ENCODE results near the gene ARFGAP3. TPM values are rescaled to one million over a fixed set of nuclear protein-coding genes. Genes with fewer than 3 reads are reported as not detected.

Gene ARFGAP3
- total RNA-seq, 1 donor from 2014 or later = 26.3 TPM

DNA sequence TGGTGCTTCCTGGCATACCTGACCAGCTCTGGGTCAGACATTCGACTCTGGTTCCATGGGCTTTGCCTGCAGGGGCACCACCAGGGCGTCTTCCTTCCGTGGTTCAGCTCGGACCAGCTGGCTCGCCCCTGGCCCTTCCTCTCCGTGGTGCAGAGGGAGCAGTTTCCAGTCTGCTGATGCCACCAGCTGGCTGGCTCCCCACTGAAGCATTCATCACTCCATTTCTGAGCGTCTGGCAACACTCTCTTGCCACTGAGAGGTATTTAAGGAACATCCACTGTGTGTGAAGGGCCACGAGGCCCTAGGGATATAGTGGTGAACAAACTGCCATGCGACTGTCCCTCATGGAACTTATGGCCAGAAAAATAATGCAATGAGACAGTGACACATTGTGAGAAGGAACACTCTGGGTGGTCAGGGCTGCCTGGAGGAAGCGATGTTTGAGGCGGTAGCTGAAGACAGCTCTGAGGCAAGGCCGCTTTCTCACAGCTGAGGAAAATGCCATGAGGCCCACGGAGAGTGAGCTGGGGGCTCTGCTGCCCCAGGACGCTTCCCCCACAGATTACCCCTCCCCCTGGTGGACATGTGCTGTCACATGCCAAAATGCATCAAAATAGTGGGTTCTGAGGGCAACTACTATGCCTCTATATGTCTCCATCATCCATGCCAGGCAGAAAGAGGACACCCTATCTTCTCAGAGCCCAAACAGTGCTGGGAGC lies 44.9 kb upstream of the ARFGAP3 start:
- Mint-ChIP-seq H3K4me1 (ENCODE audit: low read depth) (no peaks in the 10 kb centered on the region), H3K4me3 (ENCODE audit: low read depth) (no peak overlapping the region), H3K27ac (no peak overlapping the region), H3K27me3 (no peaks in the 10 kb centered on the region), H3K9me3 (ENCODE audit: low read depth) (no peaks in the 10 kb centered on the region), H3K36me3 (ENCODE audit: insufficient read depth) (peaks cover 2% of the 10 kb centered on the region)
- TF ChIP-seq CTCF (IDR thresholded peaks at IDR 0.05; ENCODE audit: unreplicated experiment) = peak; percentile 27
- DNase-seq (ENCODE audit: low spot score, unreplicated experiment) = no peak

- H3K27ac Mint-ChIP-seq = no peak overlapping the region
- no peak for DNase-seq (ENCODE audit: low spot score, unreplicated experiment)
- H3K4me3 Mint-ChIP-seq (ENCODE audit: low read depth) = no peak overlapping the region
- no peak for TF ChIP-seq CTCF (IDR thresholded peaks at IDR 0.05; ENCODE audit: unreplicated experiment)
- H3K36me3 Mint-ChIP-seq (ENCODE audit: insufficient read depth) = no peaks in the 10 kb centered on the region
- no peaks in the 10 kb centered on the region for H3K27me3 Mint-ChIP-seq
- H3K4me1 Mint-ChIP-seq (ENCODE audit: low read depth) = no peaks in the 10 kb centered on the region
- no peaks in the 10 kb centered on the region for H3K9me3 Mint-ChIP-seq (ENCODE audit: low read depth)
Measured at GRCh38 chr22:42897960-42898359, 40.9 kb upstream of the ARFGAP3 start.

- H3K36me3 Mint-ChIP-seq (ENCODE audit: insufficient read depth) = no peaks in the 10 kb centered on the region
- no peak for DNase-seq (ENCODE audit: low spot score, unreplicated experiment)
- H3K4me1 Mint-ChIP-seq (ENCODE audit: low read depth) = no peaks in the 10 kb centered on the region
- H3K4me3 Mint-ChIP-seq (ENCODE audit: low read depth) = no peak overlapping the region
- no peak for TF ChIP-seq CTCF (IDR thresholded peaks at IDR 0.05; ENCODE audit: unreplicated experiment)
- H3K9me3 Mint-ChIP-seq (ENCODE audit: low read depth) = no peaks in the 10 kb centered on the region
- H3K27me3 Mint-ChIP-seq = no peaks in the 10 kb centered on the region
- no peak overlapping the region for H3K27ac Mint-ChIP-seq
Measured at GRCh38 chr22:42895541-42895981, 38.5 kb upstream of the ARFGAP3 start.

DNA sequence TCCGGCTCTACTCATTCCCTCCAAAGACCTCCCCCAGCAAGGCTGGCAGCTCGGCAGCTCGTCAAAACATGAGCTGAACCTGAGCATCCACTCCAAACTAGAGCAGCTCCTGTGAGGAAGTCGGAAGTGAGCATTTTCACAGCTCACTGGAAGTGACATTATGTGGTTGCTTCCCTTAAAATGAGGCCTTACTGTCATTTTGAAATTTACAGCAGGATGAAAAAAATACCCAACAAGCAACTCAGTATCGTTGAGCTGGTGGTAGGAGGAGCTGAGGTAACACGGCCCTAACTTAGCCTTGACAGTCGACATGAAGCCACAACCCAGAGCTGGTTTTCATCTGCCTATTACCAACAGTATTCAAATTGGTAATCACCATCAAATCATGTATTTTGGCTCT lies 38.0 kb upstream of the ARFGAP3 start:
- Mint-ChIP-seq H3K9me3 (ENCODE audit: low read depth) (no peaks in the 10 kb centered on the region), H3K4me3 (ENCODE audit: low read depth) (no peak overlapping the region), H3K4me1 (ENCODE audit: low read depth) (no peaks in the 10 kb centered on the region), H3K27ac (no peak overlapping the region), H3K36me3 (ENCODE audit: insufficient read depth) (no peaks in the 10 kb centered on the region), H3K27me3 (no peaks in the 10 kb centered on the region)
- no peak for DNase-seq (ENCODE audit: low spot score, unreplicated experiment)
- no peak for TF ChIP-seq CTCF (IDR thresholded peaks at IDR 0.05; ENCODE audit: unreplicated experiment)

- no peak for DNase-seq (ENCODE audit: low spot score, unreplicated experiment)
- no peak overlapping the region for H3K4me3 Mint-ChIP-seq (ENCODE audit: low read depth)
- peaks cover 3% of the 10 kb centered on the region for H3K36me3 Mint-ChIP-seq (ENCODE audit: insufficient read depth)
- no peak for TF ChIP-seq CTCF (IDR thresholded peaks at IDR 0.05; ENCODE audit: unreplicated experiment)
- no peak overlapping the region for H3K27ac Mint-ChIP-seq
- H3K9me3 Mint-ChIP-seq (ENCODE audit: low read depth) = no peaks in the 10 kb centered on the region
- no peaks in the 10 kb centered on the region for H3K27me3 Mint-ChIP-seq
- H3K4me1 Mint-ChIP-seq (ENCODE audit: low read depth) = no peaks in the 10 kb centered on the region
Measured at GRCh38 chr22:42893371-42894150, 36.5 kb upstream of the ARFGAP3 start.
